Lower leg skin (tissue), 3 donors: ENCODE data around the gene TSPEAR.

Experiments
- CTCF ChIP-seq, 3 donors: fragments of 450-650 bp; IDR thresholded peaks; one replicate each; pipeline ENCODE4 v1.5.1; 2016; ENCODE audit warnings: antibody characterized with exemption in 3 of 3, mild to moderate bottlenecking in 3 of 3, moderate library complexity in 2 of 3
- POLR2A ChIP-seq, 2 donors: fragments of 450-650 bp; IDR thresholded peaks; one replicate each; pipeline ENCODE4 v1.6.1; 2016 to 2017; ENCODE audit warnings: antibody characterized with exemption in 2 of 2, mild to moderate bottlenecking in 1 of 2, moderate library complexity in 1 of 2

GRCh38 chr21:44574457-44575306 is 136.7 kb downstream of the TSPEAR start:
- TF ChIP-seq CTCF (IDR thresholded peaks at IDR 0.05) (no peak), POLR2A (IDR thresholded peaks at IDR 0.05) (no peak)
